AG04449 (cell line): Measurements from ENCODE around the gene ZNF580.
A peak's percentile ranks its signal among the peaks of the same experiment; 100 is the strongest.

ENCODE experiments used
- CTCF ChIA-PET: fragments of 350-600 bp; formaldehyde crosslinking; extraction: SDS; loops from one replicate; lab custom pipeline; 2021; ENCODE audit warnings: antibody characterized with exemption; lab: Yijun Ruan, JAX
- POLR2A ChIA-PET: fragments of 400-600, 350-600 bp; formaldehyde crosslinking; extraction: SDS; loops from one replicate; lab custom pipeline; 2020; ENCODE audit warnings: antibody characterized with exemption, inconsistent platforms; lab: Yijun Ruan, JAX
- DNase-seq: peaks from one replicate; pipeline ENCODE4 v3.0.0-alpha.2; 2010; ENCODE audit warnings: low read depth, low spot score
- H3K4me3 ChIP-seq: 2 replicates; pipeline ENCODE4 v1.5.1; 2011; ENCODE audit warnings: low read depth, mild to moderate bottlenecking, control low read depth, low read length
- TF ChIP-seq, protein P1 (sequence below): IDR thresholded peaks from one replicate; pipeline ENCODE4 v1.5.1; 2011; ENCODE audit warnings: mild to moderate bottlenecking, moderate library complexity, low read length, control low read depth, inconsistent platforms; ENCODE audit not compliant: insufficient read depth; ENCODE audit errors: missing control alignments

Gene ZNF580

DNA sequence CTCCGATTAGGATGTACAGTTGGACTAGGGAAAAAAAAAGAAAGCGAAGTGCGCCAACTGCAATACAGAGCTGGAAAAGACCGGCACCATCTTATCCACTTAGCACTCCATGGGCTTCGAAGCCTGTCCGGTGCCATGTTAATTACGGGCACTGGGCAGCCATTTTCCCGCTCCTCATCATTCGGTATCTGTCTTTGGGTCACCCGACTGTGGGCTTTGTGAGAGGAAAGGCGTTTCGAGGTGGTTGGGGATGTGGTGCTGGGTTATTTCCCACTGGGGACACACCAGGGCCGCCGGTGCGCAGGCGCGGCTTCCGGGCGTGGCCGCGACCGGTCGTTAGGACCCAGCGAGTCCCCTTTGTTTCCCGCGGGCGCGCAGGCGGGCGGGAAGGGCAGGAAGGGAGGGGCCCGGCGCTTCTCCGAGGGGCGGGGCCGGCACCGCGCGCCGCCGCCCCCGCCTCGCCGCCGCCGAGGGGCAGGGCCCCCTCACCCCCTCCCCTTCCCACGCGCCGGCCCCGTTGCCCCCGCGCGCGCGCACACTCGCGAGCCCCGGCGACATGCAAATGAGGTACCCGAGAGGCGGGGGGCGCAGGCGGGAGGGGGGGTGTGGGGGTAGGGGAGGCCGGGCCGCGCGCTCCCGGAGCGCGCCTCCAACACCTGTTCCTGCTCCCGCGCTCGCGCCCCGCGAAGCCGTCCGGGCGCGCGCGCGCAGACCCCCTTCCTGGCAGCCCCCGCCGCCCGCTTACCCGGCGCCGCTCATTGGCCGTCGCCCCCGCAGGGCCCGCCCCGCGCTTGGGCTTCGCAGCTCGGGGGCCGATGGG, 40.8 kb upstream of the ZNF580 start, which contains the start of gene ZNF524:
Gene ZNF524, plus strand, starts transcription at position 447 of the 820 bp plus-strand sequence. CDS start 1,825 bp downstream, outside the sequence.
- no peak for DNase-seq

DNA sequence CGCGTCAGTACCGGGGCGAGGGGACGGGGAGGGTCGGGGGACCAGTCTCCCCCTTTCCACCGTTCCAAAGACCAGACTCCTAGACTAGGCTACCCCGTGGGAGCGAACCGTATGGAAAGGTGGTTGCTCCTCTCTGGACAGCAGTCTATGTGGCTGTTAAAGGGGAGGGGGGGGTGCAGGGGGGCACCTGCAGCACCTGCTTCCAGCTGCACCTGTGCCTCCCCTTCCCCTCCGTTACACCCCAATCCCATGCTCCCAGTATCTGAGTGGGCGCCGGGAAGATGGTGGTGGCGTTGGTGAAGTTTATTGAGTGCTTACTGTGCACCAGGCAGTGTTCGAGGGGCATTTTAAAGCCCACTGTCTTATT, 40.2 kb upstream of the ZNF580 start:
- DNase-seq, result no peak
- TF ChIP-seq, protein P1, sequence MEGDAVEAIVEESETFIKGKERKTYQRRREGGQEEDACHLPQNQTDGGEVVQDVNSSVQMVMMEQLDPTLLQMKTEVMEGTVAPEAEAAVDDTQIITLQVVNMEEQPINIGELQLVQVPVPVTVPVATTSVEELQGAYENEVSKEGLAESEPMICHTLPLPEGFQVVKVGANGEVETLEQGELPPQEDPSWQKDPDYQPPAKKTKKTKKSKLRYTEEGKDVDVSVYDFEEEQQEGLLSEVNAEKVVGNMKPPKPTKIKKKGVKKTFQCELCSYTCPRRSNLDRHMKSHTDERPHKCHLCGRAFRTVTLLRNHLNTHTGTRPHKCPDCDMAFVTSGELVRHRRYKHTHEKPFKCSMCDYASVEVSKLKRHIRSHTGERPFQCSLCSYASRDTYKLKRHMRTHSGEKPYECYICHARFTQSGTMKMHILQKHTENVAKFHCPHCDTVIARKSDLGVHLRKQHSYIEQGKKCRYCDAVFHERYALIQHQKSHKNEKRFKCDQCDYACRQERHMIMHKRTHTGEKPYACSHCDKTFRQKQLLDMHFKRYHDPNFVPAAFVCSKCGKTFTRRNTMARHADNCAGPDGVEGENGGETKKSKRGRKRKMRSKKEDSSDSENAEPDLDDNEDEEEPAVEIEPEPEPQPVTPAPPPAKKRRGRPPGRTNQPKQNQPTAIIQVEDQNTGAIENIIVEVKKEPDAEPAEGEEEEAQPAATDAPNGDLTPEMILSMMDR, result no peak
- CTCF ChIA-PET, result interaction anchor here (2.9 kb wide), 1 partner anchor 85 kb away, joined by 15 read pairs; no protein-coding TSS in a partner anchor
- H3K4me3 ChIP-seq, result peak overlapping the region; percentile 87
- POLR2A ChIA-PET, result no interaction called here

More for the DNA sequence above, 40.8 kb upstream of the ZNF580 start, which contains the start of gene ZNF524:
- TF ChIP-seq, protein P1, result no peak
- ChIA-PET CTCF (interaction anchor here (2.9 kb wide), 1 partner anchor 84 kb away, joined by 15 read pairs; no protein-coding TSS in a partner anchor), POLR2A (interaction anchor here (0.7 to 1.6 kb wide), 9 partner anchors 14 to 211 kb away, joined by 3 to 6 read pairs (median 4); partner anchors contain the start of genes UBE2S and ZNF784)
- peak within 1 kb of the TSS; percentile 87 for H3K4me3 ChIP-seq

DNA sequence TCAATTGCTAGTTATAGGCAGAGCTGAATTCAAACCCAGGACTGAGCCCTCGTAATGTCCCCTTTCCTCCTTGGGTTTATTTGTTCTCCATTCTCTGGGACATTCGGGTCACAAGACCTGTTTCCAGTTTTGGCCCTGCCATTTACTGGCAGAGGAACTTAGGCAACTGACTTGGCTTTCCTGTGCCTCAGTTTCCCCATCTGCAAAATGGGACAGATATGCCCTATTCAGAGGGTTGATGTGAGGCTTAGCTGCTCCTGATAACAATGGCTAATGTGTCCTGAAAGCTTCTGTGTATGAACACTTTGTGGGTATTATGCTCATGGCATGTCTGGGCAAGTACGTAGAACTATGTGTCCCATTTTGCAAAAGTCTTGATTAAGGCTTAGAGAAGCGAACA, 39.7 kb upstream of the ZNF580 start:
- TF ChIP-seq, protein P1, result no peak
- DNase-seq, result no peak
- POLR2A ChIA-PET, result no interaction called here

DNA sequence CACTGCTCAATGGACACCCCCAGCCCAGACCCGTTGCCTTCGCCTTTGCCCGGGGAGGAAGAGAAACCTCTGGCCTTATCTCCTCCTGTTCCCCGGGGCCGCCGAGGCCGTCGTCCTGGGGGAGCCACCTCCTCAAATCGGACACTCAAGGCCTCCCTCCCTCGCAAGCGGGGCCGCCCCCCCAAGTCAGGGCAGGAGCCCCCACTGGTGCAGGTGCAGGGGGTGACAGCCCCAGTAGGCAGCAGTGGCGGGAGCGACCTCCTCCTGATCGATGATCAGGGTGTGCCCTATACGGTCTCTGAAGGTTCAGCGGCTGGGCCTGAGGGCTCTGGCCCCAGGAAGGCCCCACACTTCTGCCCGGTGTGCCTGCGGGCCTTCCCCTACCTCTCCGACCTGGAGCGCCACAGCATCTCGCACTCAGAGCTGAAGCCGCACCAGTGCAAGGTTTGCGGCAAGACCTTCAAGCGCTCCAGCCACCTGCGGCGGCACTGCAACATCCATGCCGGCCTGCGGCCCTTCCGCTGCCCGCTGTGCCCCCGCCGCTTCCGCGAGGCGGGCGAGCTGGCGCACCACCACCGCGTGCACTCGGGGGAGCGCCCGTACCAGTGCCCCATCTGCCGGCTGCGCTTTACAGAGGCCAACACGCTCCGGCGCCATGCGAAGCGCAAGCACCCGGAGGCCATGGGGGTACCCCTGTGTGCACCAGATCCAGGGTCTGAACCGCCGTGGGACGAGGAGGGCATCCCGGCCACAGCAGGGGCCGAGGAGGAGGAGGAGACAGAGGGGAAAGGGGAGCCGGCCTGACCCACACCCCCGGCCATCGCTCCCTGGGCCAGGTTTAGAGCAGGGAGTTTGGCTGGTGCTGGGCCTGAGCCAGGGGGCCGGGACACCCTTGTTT, 38.4 kb upstream of the ZNF580 start:
- ChIA-PET CTCF (no interaction called here), POLR2A (no interaction called here)
- no peak overlapping the region for H3K4me3 ChIP-seq
- no peak for DNase-seq
- TF ChIP-seq, protein P1, result no peak

More for the DNA sequence above, 39.7 kb upstream of the ZNF580 start:
- peak overlapping the region; percentile 87 for H3K4me3 ChIP-seq
- CTCF ChIA-PET, result interaction anchor here (0.8 to 2.9 kb wide), 2 partner anchors 85 to 133 kb away, joined by 3 to 15 read pairs; no protein-coding TSS in a partner anchor

DNA sequence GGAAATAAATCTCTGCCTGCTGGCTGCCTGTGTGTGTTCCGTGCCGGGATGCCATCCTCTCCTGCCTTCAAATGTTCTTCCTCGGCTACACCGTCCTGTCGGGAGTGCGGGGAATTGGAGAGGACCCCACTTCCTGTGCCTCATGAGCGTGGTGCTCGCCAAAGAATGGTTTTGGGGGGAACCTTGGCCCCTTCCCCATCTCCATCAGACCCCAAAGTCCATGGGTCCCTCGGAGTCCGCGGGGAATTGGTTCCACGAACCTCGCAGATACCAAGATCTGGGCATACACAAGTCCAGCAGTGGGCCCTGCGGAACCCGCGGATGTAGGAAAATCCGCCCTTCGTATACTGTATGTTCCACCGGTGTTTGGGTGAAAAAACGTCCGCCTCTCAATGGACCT, 37.7 kb upstream of the ZNF580 start:
- no peak overlapping the region for H3K4me3 ChIP-seq
- ChIA-PET POLR2A (no interaction called here), CTCF (no interaction called here)
- no peak for DNase-seq
- TF ChIP-seq, protein P1, result no peak
